ENCODE data around the gene TTLL3. TPM values are rescaled to one million over a fixed set of nuclear protein-coding genes. Genes with fewer than 3 reads are reported as not detected.
"Not testable (repeated sequence)": the region's sequence is repeated elsewhere in the genome, so short reads cannot be mapped to it uniquely, and the experiment has no call there.

Gene TTLL3
- total and polyA plus RNA-seq, 5 donors: 20.6 to 27.3 (median 23.7) TPM

DNA sequence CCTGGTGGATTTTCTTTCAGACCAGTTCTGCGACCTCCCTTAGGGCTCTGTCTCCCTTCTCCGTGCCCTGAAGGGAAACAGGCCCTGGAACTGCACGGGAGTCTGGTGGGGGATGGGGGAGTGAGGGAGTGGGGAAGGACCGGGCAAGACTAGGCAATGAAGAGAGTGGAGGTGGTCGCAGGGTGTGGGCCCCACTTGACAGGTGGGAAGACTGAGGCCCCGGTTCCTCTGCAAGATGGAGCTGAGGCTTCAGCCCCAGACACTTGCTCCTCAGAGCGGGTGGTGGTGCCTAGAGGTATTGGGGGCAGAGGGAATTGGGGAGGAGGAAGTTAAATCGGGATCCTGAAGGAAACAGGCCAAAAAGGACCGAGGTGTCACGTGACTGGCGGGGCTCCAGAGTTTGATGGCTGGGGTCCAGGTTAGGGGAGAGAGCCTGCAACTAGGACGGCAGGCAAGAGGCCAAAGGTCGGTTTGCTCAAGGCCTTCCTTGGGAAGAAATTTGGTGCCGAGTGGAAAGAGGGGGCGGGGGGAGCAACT, 39.7 kb upstream of the TTLL3 start:
- intact Hi-C loops (cut with DNase I): no loop called here
- Histone ChIP-seq H3K9me3 (ENCODE audit: control insufficient read depth, low read length) (no peaks in the 10 kb centered on the region), H3K4me1 (ENCODE audit: control insufficient read depth, insufficient read depth, low read length) (peaks cover 5% of the 10 kb centered on the region), H3K27ac (ENCODE audit: low read length) (peak overlapping the region; percentile 80), H3K4me3 (ENCODE audit: low read length) (peak overlapping the region; percentile 80), H3K27me3 (ENCODE audit: control insufficient read depth, insufficient read depth) (no peaks in the 10 kb centered on the region)
- DNase-seq: peak; percentile 93 to 98 (median 97)
- 12% methylated on average over 15 of the region's 15 CpGs for WGBS
- peak; percentile 42 to 55 for ATAC-seq

GRCh38 chr3:9771007-9771406, 39.1 kb upstream of the TTLL3 start:
- H3K27ac ChIP-seq (ENCODE audit: low read length); H3K9me3 ChIP-seq (ENCODE audit: control insufficient read depth, low read length); DNase-seq; H3K4me1 ChIP-seq (ENCODE audit: control insufficient read depth, insufficient read depth, low read length); ATAC-seq; H3K4me3 ChIP-seq (ENCODE audit: low read length); intact Hi-C loops (cut with DNase I); H3K27me3 ChIP-seq (ENCODE audit: control insufficient read depth, insufficient read depth): not testable (repeated sequence)
- 89% methylated on average over 2 of the region's 2 CpGs for WGBS

DNA sequence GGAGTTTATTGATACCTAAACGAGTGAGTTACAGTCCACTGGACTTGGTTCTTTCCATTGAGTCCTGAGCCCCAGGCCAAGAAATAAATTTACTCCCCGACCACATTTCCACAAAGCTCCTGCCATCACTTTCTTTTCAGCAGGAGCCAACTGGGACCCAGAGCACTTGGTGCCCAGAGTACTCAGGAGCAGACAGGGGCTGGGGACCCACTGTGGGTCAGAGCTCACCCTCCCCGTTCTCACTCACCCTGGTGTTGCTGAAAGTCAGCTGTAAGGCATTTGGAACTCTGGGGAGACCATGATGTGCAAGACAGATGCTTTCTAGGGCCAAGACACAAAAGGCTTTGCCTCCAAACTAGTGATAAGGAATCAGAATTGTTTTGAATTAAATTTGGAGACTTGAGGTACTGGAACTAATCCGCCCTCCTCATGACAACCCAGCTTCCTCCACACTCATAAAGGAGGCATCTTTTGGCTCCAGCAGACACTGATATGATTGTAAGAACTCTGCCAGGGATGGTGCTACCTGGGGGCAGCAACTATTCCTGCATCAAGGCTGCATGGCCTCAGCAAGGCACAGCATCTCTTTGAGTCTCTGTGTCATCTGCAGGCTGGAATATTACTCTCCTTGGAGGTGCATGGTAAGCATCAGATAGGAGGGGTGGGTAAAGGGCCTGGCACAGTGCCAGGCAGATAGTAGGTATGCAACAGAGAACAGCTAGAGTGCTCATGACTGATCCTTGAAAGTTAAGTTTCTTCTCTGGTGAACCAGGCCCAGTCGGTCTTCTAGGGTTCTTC, 33.0 kb upstream of the TTLL3 start:
- DNase-seq (no peak), ATAC-seq (no peak)
- intact Hi-C loops (cut with DNase I): no loop called here
- H3K27me3 ChIP-seq (ENCODE audit: control insufficient read depth, insufficient read depth): no peaks in the 10 kb centered on the region
- no peak overlapping the region for H3K27ac ChIP-seq (ENCODE audit: low read length)
- H3K9me3 ChIP-seq (ENCODE audit: control insufficient read depth, low read length): no peaks in the 10 kb centered on the region
- 82% methylated on average over 5 of the region's 5 CpGs for WGBS
- peaks cover 4% of the 10 kb centered on the region for H3K4me1 ChIP-seq (ENCODE audit: control insufficient read depth, insufficient read depth, low read length)
- H3K4me3 ChIP-seq (ENCODE audit: low read length): no peak overlapping the region

- peaks cover 4% of the 10 kb centered on the region for H3K4me1 ChIP-seq (ENCODE audit: control insufficient read depth, insufficient read depth, low read length)
- no peaks in the 10 kb centered on the region for H3K27me3 ChIP-seq (ENCODE audit: control insufficient read depth, insufficient read depth)
- intact Hi-C loops (cut with DNase I): no loop called here
- WGBS: 85% methylated on average over 1 of the region's 1 CpG
- ATAC-seq (no peak), DNase-seq (no peak)
- H3K27ac ChIP-seq (ENCODE audit: low read length): no peak overlapping the region
- H3K9me3 ChIP-seq (ENCODE audit: control insufficient read depth, low read length): no peaks in the 10 kb centered on the region
- no peak overlapping the region for H3K4me3 ChIP-seq (ENCODE audit: low read length)
These were observed 32.4 kb upstream of the TTLL3 start for GRCh38 chr3:9777694-9778021.

DNA sequence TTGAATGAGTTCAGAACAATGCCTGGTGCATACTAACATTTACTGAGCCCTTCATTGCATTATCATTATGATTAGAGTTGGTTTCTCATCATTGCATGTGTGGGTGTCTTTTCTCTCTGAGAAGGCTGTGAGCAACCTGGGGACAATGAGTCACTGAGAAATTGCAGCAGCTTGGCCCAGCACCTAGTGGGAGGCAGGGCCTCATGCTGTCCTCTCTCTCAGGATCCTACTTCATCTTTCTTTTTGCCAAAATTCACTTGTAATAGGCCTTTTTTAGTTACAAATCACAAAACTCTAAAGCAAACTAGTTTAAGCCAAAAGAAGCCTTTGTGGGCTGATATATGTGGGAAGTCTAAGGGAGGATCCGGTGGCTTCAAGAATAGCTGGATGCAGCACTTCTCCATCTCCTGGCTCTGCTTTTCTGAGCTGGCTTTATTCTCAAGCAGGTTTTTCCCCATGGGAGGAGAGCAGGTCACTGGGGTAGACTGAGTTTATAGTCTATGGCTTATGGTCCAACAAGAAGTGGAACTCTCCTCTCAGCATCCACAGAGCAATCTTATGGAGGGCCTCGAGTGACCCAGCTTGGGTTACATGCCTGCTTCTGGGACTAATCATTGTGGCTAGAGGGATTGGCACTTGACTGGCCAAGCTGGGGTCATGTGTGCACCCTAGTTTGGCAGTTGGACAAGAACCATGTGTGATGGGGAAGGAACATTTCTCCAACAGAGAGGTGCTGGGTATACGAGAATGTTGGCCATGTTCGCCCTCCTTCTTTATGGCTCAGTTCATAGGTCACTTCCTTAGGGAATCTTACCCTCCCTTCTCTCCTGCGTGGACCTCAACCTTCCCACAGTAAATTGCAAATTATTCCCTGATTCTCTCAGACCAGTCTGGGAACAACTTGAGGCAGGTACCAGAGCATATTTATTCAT, 31.7 kb upstream of the TTLL3 start:
- DNase-seq: no peak
- peaks cover 4% of the 10 kb centered on the region for H3K4me1 ChIP-seq (ENCODE audit: control insufficient read depth, insufficient read depth, low read length)
- no peaks in the 10 kb centered on the region for H3K27me3 ChIP-seq (ENCODE audit: control insufficient read depth, insufficient read depth)
- intact Hi-C loops (cut with DNase I): no loop called here
- WGBS: 72% methylated on average over 5 of the region's 5 CpGs
- no peaks in the 10 kb centered on the region for H3K9me3 ChIP-seq (ENCODE audit: control insufficient read depth, low read length)
- H3K4me3 ChIP-seq (ENCODE audit: low read length): no peak overlapping the region
- no peak overlapping the region for H3K27ac ChIP-seq (ENCODE audit: low read length)
- no peak for ATAC-seq

DNA sequence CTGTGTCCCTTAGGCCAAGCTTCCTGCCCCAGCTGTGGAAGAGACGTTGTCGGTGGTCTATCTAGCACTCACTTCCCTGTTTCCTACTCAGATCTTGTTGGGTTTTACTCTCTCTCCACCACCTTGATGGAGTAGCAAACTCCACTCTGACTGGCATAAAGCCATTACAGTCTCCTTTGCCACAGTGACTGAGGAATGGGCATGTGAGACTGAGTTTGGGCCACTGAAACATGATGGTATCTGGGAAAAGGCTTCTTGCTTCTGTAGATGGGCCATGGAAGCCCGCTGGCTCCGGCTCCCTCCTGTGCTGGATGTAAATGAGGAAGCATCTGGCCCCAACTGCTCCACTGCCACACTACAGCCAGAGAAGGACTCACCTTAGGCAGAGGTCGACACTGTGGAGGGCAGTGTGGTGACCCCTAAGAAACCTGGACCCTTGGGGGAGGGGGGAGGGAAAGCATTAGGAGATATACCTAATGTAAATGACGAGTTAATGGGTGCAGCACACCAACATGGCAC, 30.9 kb upstream of the TTLL3 start:
- H3K27ac ChIP-seq (ENCODE audit: low read length): no peak overlapping the region
- peaks cover 4% of the 10 kb centered on the region for H3K4me1 ChIP-seq (ENCODE audit: control insufficient read depth, insufficient read depth, low read length)
- intact Hi-C loops (cut with DNase I): no loop called here
- no peaks in the 10 kb centered on the region for H3K9me3 ChIP-seq (ENCODE audit: control insufficient read depth, low read length)
- 73% methylated on average over 6 of the region's 6 CpGs for WGBS
- no peak for DNase-seq
- no peak for ATAC-seq
- no peak overlapping the region for H3K4me3 ChIP-seq (ENCODE audit: low read length)
- no peaks in the 10 kb centered on the region for H3K27me3 ChIP-seq (ENCODE audit: control insufficient read depth, insufficient read depth)

GRCh38 chr3:9779721-9780457, 30.2 kb upstream of the TTLL3 start:
- Histone ChIP-seq H3K4me3 (ENCODE audit: low read length) (no peak overlapping the region), H3K27me3 (ENCODE audit: control insufficient read depth, insufficient read depth) (no peaks in the 10 kb centered on the region), H3K9me3 (ENCODE audit: control insufficient read depth, low read length) (no peaks in the 10 kb centered on the region), H3K4me1 (ENCODE audit: control insufficient read depth, insufficient read depth, low read length) (peaks cover 4% of the 10 kb centered on the region), H3K27ac (ENCODE audit: low read length) (no peak overlapping the region)
- intact Hi-C loops (cut with DNase I): loop anchor here in 1 of 4 donors (10.0 kb wide), 1 partner anchor 45 kb away; the partner anchor contains the start of gene BRPF1
- ATAC-seq (peak; percentile 28 to 37), DNase-seq (no peak)
- 72% methylated on average over 8 of the region's 8 CpGs for WGBS

- DNase-seq: peak in 1 of 3 donors; percentile 59
- WGBS: 81% methylated on average over 10 of the region's 10 CpGs
- no peaks in the 10 kb centered on the region for H3K27me3 ChIP-seq (ENCODE audit: control insufficient read depth, insufficient read depth)
- H3K4me3 ChIP-seq (ENCODE audit: low read length): no peak overlapping the region
- no peaks in the 10 kb centered on the region for H3K9me3 ChIP-seq (ENCODE audit: control insufficient read depth, low read length)
- no peak overlapping the region for H3K27ac ChIP-seq (ENCODE audit: low read length)
- no peak for ATAC-seq
- peaks cover 4% of the 10 kb centered on the region for H3K4me1 ChIP-seq (ENCODE audit: control insufficient read depth, insufficient read depth, low read length)
- intact Hi-C loops (cut with DNase I): loop anchor here in 1 of 4 donors (10.0 kb wide), 1 partner anchor 46 kb away; the partner anchor contains the start of gene BRPF1
These were observed 29.6 kb upstream of the TTLL3 start for GRCh38 chr3:9780458-9780812.

DNA sequence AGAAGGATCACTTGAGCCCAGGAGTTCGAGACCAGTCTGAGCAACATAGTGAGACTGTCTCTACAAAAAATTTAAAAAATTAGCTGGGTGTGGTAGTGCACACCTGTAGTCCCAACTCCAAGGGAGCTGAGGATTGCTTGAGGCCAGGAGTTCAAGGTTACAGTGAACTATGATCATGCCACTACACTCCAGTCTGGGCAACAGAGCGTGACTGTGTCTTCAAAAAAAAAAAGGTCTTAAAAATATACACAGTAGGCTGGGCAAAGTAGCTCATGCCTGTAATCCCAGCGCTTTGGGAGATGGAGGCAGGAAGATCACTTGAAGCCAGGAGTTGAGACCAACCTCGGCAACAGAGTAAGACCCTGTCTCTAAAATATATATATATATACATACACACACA, 29.2 kb upstream of the TTLL3 start:
- ATAC-seq: no peak
- peaks cover 4% of the 10 kb centered on the region for H3K4me1 ChIP-seq (ENCODE audit: control insufficient read depth, insufficient read depth, low read length)

DNA sequence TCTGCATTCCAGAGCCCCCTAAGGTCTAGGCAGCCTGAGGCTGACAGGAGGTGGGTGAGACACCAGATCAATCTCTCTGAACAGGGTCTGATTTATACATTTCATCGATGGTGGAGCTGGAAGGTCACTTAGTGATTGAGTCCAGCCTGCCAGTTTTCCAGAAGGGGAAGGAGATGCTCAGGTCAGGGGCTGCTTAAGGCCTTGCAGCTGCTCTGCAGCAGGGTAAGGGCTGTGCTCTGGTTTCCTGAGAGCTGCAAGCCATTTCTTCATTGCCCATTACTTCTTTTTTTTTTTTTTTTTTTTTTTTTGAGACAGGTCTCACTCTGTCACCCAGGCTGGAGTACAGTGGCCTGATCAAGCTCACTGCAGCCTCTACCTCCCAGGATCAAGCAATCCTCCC, 28.5 kb upstream of the TTLL3 start:
- DNase-seq: no peak
- intact Hi-C loops (cut with DNase I): loop anchor here in 1 of 4 donors (10.0 kb wide), 1 partner anchor 47 kb away; the partner anchor contains the start of gene BRPF1
- no peak overlapping the region for H3K27ac ChIP-seq (ENCODE audit: low read length)

More for the DNA sequence above, 29.2 kb upstream of the TTLL3 start:
- intact Hi-C loops (cut with DNase I): loop anchor here in 1 of 4 donors (10.0 kb wide), 1 partner anchor 46 kb away; the partner anchor contains the start of gene BRPF1
- Histone ChIP-seq H3K27ac (ENCODE audit: low read length) (no peak overlapping the region), H3K27me3 (ENCODE audit: control insufficient read depth, insufficient read depth) (no peaks in the 10 kb centered on the region), H3K4me3 (ENCODE audit: low read length) (no peak overlapping the region), H3K9me3 (ENCODE audit: control insufficient read depth, low read length) (no peaks in the 10 kb centered on the region)
- no peak for DNase-seq
- WGBS: 88% methylated on average over 4 of the region's 4 CpGs

More for the DNA sequence above, 28.5 kb upstream of the TTLL3 start:
- Histone ChIP-seq H3K4me1 (ENCODE audit: control insufficient read depth, insufficient read depth, low read length) (peaks cover 4% of the 10 kb centered on the region), H3K9me3 (ENCODE audit: control insufficient read depth, low read length) (no peaks in the 10 kb centered on the region), H3K27me3 (ENCODE audit: control insufficient read depth, insufficient read depth) (no peaks in the 10 kb centered on the region), H3K4me3 (ENCODE audit: low read length) (no peak overlapping the region)
- WGBS: 75% methylated on average over 1 of the region's 1 CpG
- ATAC-seq: no peak

Data from right cardiac atrium (tissue), 5 donors.